K562 (cell line): Measurements from ENCODE around the gene CABS1. TPM values are rescaled to one million over a fixed set of nuclear protein-coding genes. Genes with fewer than 3 reads are reported as not detected.

Source experiments
- ATAC-seq: fragments of 200-7000 bp; cut with Tn5 transposase; 3 replicates; pipeline ENCODE4 v1.9.1; 2020; ENCODE audit warnings: moderate library complexity
- BruUV-seq: library from RNA; stranded (reverse); fragments of 400-500 nt; replicated peaks from 2 replicates; lab custom pipeline; 2021; lab: Mats Ljungman, UMichigan
- CTCF ChIA-PET: fragments of 300-600 bp; formaldehyde crosslinking; extraction: SDS; loops from one replicate; lab custom pipeline; 2021; ENCODE audit warnings: low intra/inter-chr PET ratio; lab: Yijun Ruan, JAX
- POLR2A ChIA-PET: fragments of 300-600, 350-650 bp; sonication (Branson Sonifier 250); formaldehyde crosslinking; extraction: SDS; loops from one replicate; lab custom pipeline; 2021; ENCODE audit warnings: antibody characterized with exemption, inconsistent platforms; lab: Yijun Ruan, JAX
- DNase-seq, 4 experiments: peaks; one replicate each; pipeline versions ENCODE4 v3.0.0 to v3.0.0-alpha.2; 2011 to 2018; ENCODE audit warnings: low spot score in 3 of 4, mixed read lengths in 3 of 4; ENCODE audit errors: extremely low read depth in 1 of 4
- FAIRE-seq: peaks from 2 replicates; lab custom pipeline; 2011; peaks lifted over from hg19 to GRCh38; lab: Jason Lieb, UNC
- H2AFZ ChIP-seq: 2 replicates; pipeline ENCODE4 v1.6.0; 2011; ENCODE audit warnings: low read depth, low read length, control low read depth, inconsistent platforms
- H3K27ac ChIP-seq: fragments of 200-600 bp; 3 replicates; pipeline ENCODE4 v1.8.0; 2011; ENCODE audit warnings: low read depth, mild to moderate bottlenecking, control low read depth, inconsistent platforms, low read length, moderate library complexity, mixed read lengths; ENCODE audit errors: extremely low read depth
- H3K27me3 ChIP-seq, 2 experiments: fragments of 300-600 bp in 1 of 2; 2 replicates in 1 of 2; 3 replicates in 1 of 2; pipeline versions ENCODE4 v1.6.0 to v1.8.0; 2011; ENCODE audit warnings: inconsistent platforms in 2 of 2, low read length in 2 of 2, mild to moderate bottlenecking in 1 of 2, mixed read lengths in 1 of 2, moderate library complexity in 1 of 2; ENCODE audit not compliant: control insufficient read depth in 2 of 2, insufficient read depth in 2 of 2
- H3K36me3 ChIP-seq: fragments of 300-600 bp; 3 replicates; pipeline ENCODE4 v1.8.0; 2011; ENCODE audit warnings: mild to moderate bottlenecking, low read length, inconsistent platforms; ENCODE audit not compliant: control insufficient read depth, insufficient read depth
- H3K4me1 ChIP-seq, 2 experiments: fragments of 200-600 bp in 1 of 2; replicated peaks in 1 of 2; 2 replicates in 1 of 2; 3 replicates in 1 of 2; pipeline versions ENCODE4 v1.5.1 to v1.8.0; 2011; ENCODE audit warnings: inconsistent platforms in 2 of 2, low read length in 2 of 2, mild to moderate bottlenecking in 1 of 2, mixed read lengths in 1 of 2, moderate library complexity in 1 of 2; ENCODE audit not compliant: control insufficient read depth in 2 of 2, insufficient read depth in 2 of 2
- H3K4me2 ChIP-seq: 2 replicates; pipeline ENCODE4 v1.6.1; 2011; ENCODE audit warnings: low read length, control low read depth, inconsistent platforms, mixed read lengths; ENCODE audit not compliant: insufficient read depth
- H3K4me3 ChIP-seq: fragments of 200-600 bp; sonication (generic), shearing (Covaris generic); 2 replicates; pipeline ENCODE4 v1.5.1; 2016; ENCODE audit warnings: control low read depth, inconsistent platforms
- H3K79me2 ChIP-seq: fragments of 200-600 bp; 3 replicates; pipeline ENCODE4 v1.8.0; 2011; ENCODE audit warnings: low read length, inconsistent platforms; ENCODE audit not compliant: control insufficient read depth, insufficient read depth
- H3K9ac ChIP-seq, 2 experiments: 2 replicates each; pipeline versions ENCODE4 v1.6.0 to v1.6.1; 2011; ENCODE audit warnings: low read depth in 2 of 2, low read length in 2 of 2, control low read depth in 1 of 2, inconsistent platforms in 1 of 2, mild to moderate bottlenecking in 1 of 2, mixed read lengths in 1 of 2; ENCODE audit not compliant: insufficient read depth in 1 of 2
- H3K9me1 ChIP-seq: one replicate; pipeline ENCODE4 v1.6.0; 2011; ENCODE audit warnings: inconsistent platforms, mild to moderate bottlenecking, low read length, moderate library complexity; ENCODE audit not compliant: control insufficient read depth, insufficient read depth
- H3K9me3 ChIP-seq: replicated peaks from 2 replicates; pipeline ENCODE4 v1.5.1; 2011; ENCODE audit warnings: low read depth, low read length, inconsistent platforms; ENCODE audit not compliant: control insufficient read depth, insufficient read depth
- H4K20me1 ChIP-seq: replicated peaks from 2 replicates; pipeline ENCODE4 v1.6.1; 2011; ENCODE audit warnings: low read length, inconsistent platforms, mixed read lengths; ENCODE audit not compliant: control insufficient read depth, insufficient read depth
- ASH1L ChIP-seq: fragments of 450-650 bp; IDR thresholded peaks from 2 replicates; pipeline ENCODE4 v1.6.1; 2018; ENCODE audit warnings: borderline replicate concordance, mild to moderate bottlenecking, low read depth; ENCODE audit not compliant: partially characterized antibody
- DACH1 ChIP-seq: fragments of 450-650 bp; IDR thresholded peaks from 2 replicates; pipeline ENCODE4 v1.6.1; 2018; ENCODE audit not compliant: partially characterized antibody
- JUNB ChIP-seq: fragments of 450-650 bp; formaldehyde crosslinking; conservative IDR thresholded peaks from 2 replicates; pipeline ENCODE4 v1.4.0; 2020; ENCODE audit warnings: mild to moderate bottlenecking
- MYNN ChIP-seq, 2 experiments: sonication (generic); formaldehyde crosslinking in 1 of 2; IDR thresholded peaks; 2 replicates each; pipeline versions ENCODE4 v1.5.0 to v1.6.1; 2016 to 2020; ENCODE audit warnings: antibody characterized with exemption in 1 of 2, missing genetic modification reagents in 1 of 2
- NFATC3 ChIP-seq: fragments of 450-650 bp; IDR thresholded peaks from 2 replicates; pipeline ENCODE4 v1.6.1; 2017; ENCODE audit warnings: mild to moderate bottlenecking
- SMARCC2 ChIP-seq: fragments of 450-650 bp; IDR thresholded peaks from 2 replicates; pipeline ENCODE4 v1.6.1; 2017; ENCODE audit warnings: antibody characterized with exemption, moderate library complexity, mild to moderate bottlenecking, low read depth
- ZBTB8A ChIP-seq: fragments of 450-650 bp; IDR thresholded peaks from 2 replicates; pipeline ENCODE4 v1.6.1; 2018; ENCODE audit warnings: mild to moderate bottlenecking, moderate library complexity; ENCODE audit not compliant: partially characterized antibody
- ZFP30 ChIP-seq: fragments of 250-450 bp; sonication (Bioruptor Pico); IDR thresholded peaks from 2 replicates; pipeline ENCODE4 v1.8.0; 2022; ENCODE audit warnings: moderate library complexity, mild to moderate bottlenecking, inconsistent platforms, borderline replicate concordance
- ZKSCAN1 ChIP-seq: fragments of 150-350 bp; IDR thresholded peaks from 2 replicates; pipeline ENCODE4 v1.6.1; 2016; ENCODE audit warnings: low read depth, low read length
- ZNF253 ChIP-seq: fragments of 250-450 bp; sonication (Bioruptor Pico); conservative IDR thresholded peaks from 2 replicates; pipeline ENCODE4 v1.6.1; 2021; ENCODE audit warnings: mild to moderate bottlenecking
- ZNF561 ChIP-seq: fragments of 450-650 bp; formaldehyde crosslinking; conservative IDR thresholded peaks from 2 replicates; pipeline ENCODE4 v1.4.0; 2020; ENCODE audit warnings: mild to moderate bottlenecking, moderate library complexity
- ZNF707 ChIP-seq: fragments of 250-450 bp; sonication (Bioruptor Pico); conservative IDR thresholded peaks from 2 replicates; pipeline ENCODE4 v1.8.0; 2022; ENCODE audit warnings: inconsistent platforms, mild to moderate bottlenecking, moderate library complexity
- WGBS: fragments of 100-300 bp; shearing (Covaris generic); methylation state at CpG from one replicate; pipeline ENCODE4 v1.1.6; 2016; ENCODE audit warnings: low coverage, mixed read lengths; ENCODE audit not compliant: insufficient coverage; ENCODE audit errors: missing lambda C conversion rate; 5-methylcytosine and 5-hydroxymethylcytosine counted together
- in situ Hi-C: fragments of 300-500 bp; cut with MboI; formaldehyde crosslinking; loops from 4 replicates; pipeline ENCODE4 v1.15.0; 2018; ENCODE audit warnings: inconsistent platforms, mixed read lengths
- intact Hi-C: fragments of 100-400 bp; cut with micrococcal nuclease; formaldehyde crosslinking; loops from 2 replicates; pipeline ENCODE4 v1.14.2; 2022
- polyA plus RNA-seq, 8 experiments: library from polyadenylated mRNA; depleted of rRNA in 4 of 8; stranded (reverse) in 5 of 8; unstranded in 3 of 8; fragments of >200 nt; fragmentation: Nextera tagmentation in 2 of 8; fragmentation: Illumina TruSeq in 1 of 8; extraction: Ambion mirVana in 2 of 8; extraction: Trizol in 1 of 8; gene quantifications; 2 replicates each; pipeline versions ENCODE4 v1.2.1 to v1.2.3, GENCODE V29; 2011 to 2014; ENCODE audit warnings: inconsistent platforms in 1 of 8, missing spikeins in 1 of 8
- total RNA-seq, 7 experiments: library from RNA; depleted of rRNA in 6 of 7; stranded (reverse); fragments of >200 nt in 6 of 7; fragmentation: Illumina TruSeq in 2 of 7; extraction: Trizol in 2 of 7; gene quantifications; 2 replicates each; pipeline versions ENCODE4 v1.2.1 to v1.2.3, GENCODE V29; 2011 to 2021; ENCODE audit warnings: low replicate concordance in 1 of 7
- TF ChIP-seq, protein P1 (sequence below): fragments of 450-650 bp; IDR thresholded peaks from 2 replicates; pipeline ENCODE4 v1.6.1; 2016; ENCODE audit warnings: mild to moderate bottlenecking
- TF ChIP-seq, protein P2 (sequence below): sonication (generic); formaldehyde crosslinking; IDR thresholded peaks from 2 replicates; pipeline ENCODE4 v1.8.1; 2023; ENCODE audit warnings: mild to moderate bottlenecking, missing genetic modification reagents
- TF ChIP-seq, protein P3 (sequence below): fragments of 450-650 bp; IDR thresholded peaks from 2 replicates; pipeline ENCODE4 v1.6.1; 2017; ENCODE audit warnings: mild to moderate bottlenecking, moderate library complexity
- TF ChIP-seq, protein P4 (sequence below): sonication (generic); formaldehyde crosslinking; IDR thresholded peaks from 2 replicates; pipeline ENCODE4 v1.9.0; 2022; ENCODE audit warnings: mild to moderate bottlenecking, missing genetic modification reagents
- TF ChIP-seq, protein P5 (sequence below): fragments of 450-650 bp; IDR thresholded peaks from 2 replicates; pipeline ENCODE4 v1.6.1; 2016; ENCODE audit warnings: missing biosample characterization, missing genetic modification characterization

Gene CABS1
- total and polyA plus RNA-seq, 9 of the 15 experiments (the other 6 are each of a cell fraction or from before 2014, with no cell fraction given), result not detected

GRCh38 chr4:70298051-70298450 is 36.7 kb upstream of the CABS1 start:
- no peak for FAIRE-seq
- H3K36me3 ChIP-seq, result no peaks in the 10 kb centered on the region
- H3K4me1 ChIP-seq, result no peaks in the 10 kb centered on the region
- no peak overlapping the region for H3K9ac ChIP-seq
- no peak for DNase-seq
- no peaks in the 10 kb centered on the region; the same call in 1 of the 2 replicates for H3K9me3 ChIP-seq
- no peak overlapping the region for H3K4me3 ChIP-seq
- no peaks in the 10 kb centered on the region for H3K27me3 ChIP-seq
- CTCF ChIA-PET, result no interaction called here
- no peak overlapping the region for H2AFZ ChIP-seq
- H4K20me1 ChIP-seq, result no peaks in the 10 kb centered on the region
- ATAC-seq, result no peak
- BruUV-seq, result no TSS peak
- intact Hi-C loops (no loop called here), in situ Hi-C loops (no loop called here)
- WGBS, result 11% methylated on average over 1 of the region's 1 CpG
- no peak overlapping the region for H3K27ac ChIP-seq
- no peaks in the 10 kb centered on the region for H3K9me1 ChIP-seq
- H3K4me2 ChIP-seq, result no peak overlapping the region
- no peaks in the 10 kb centered on the region for H3K79me2 ChIP-seq
- POLR2A ChIA-PET, result no interaction called here
- TF ChIP-seq ZBTB8A (no peak), ZNF707 (CRISPR knock-in tag) (no peak), ZNF561 (CRISPR knock-in tag) (no peak), JUNB (CRISPR knock-in tag) (no peak), SMARCC2 (no peak), MYNN (IDR thresholded peaks at IDR 0.05) (no peak), MYNN (CRISPR knock-in tag; IDR thresholded peaks at IDR 0.05) (no peak), DACH1 (no peak), ZKSCAN1 (no peak), ZNF253 (no peak), ASH1L (no peak), NFATC3 (no peak), ZFP30 (CRISPR knock-in tag) (no peak)
- TF ChIP-seq, protein P1, sequence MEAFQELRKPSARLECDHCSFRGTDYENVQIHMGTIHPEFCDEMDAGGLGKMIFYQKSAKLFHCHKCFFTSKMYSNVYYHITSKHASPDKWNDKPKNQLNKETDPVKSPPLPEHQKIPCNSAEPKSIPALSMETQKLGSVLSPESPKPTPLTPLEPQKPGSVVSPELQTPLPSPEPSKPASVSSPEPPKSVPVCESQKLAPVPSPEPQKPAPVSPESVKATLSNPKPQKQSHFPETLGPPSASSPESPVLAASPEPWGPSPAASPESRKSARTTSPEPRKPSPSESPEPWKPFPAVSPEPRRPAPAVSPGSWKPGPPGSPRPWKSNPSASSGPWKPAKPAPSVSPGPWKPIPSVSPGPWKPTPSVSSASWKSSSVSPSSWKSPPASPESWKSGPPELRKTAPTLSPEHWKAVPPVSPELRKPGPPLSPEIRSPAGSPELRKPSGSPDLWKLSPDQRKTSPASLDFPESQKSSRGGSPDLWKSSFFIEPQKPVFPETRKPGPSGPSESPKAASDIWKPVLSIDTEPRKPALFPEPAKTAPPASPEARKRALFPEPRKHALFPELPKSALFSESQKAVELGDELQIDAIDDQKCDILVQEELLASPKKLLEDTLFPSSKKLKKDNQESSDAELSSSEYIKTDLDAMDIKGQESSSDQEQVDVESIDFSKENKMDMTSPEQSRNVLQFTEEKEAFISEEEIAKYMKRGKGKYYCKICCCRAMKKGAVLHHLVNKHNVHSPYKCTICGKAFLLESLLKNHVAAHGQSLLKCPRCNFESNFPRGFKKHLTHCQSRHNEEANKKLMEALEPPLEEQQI, result no peak
- TF ChIP-seq, protein P2, sequence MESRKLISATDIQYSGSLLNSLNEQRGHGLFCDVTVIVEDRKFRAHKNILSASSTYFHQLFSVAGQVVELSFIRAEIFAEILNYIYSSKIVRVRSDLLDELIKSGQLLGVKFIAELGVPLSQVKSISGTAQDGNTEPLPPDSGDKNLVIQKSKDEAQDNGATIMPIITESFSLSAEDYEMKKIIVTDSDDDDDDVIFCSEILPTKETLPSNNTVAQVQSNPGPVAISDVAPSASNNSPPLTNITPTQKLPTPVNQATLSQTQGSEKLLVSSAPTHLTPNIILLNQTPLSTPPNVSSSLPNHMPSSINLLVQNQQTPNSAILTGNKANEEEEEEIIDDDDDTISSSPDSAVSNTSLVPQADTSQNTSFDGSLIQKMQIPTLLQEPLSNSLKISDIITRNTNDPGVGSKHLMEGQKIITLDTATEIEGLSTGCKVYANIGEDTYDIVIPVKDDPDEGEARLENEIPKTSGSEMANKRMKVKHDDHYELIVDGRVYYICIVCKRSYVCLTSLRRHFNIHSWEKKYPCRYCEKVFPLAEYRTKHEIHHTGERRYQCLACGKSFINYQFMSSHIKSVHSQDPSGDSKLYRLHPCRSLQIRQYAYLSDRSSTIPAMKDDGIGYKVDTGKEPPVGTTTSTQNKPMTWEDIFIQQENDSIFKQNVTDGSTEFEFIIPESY (CRISPR knock-in tag), result no peak
- TF ChIP-seq, protein P3, sequence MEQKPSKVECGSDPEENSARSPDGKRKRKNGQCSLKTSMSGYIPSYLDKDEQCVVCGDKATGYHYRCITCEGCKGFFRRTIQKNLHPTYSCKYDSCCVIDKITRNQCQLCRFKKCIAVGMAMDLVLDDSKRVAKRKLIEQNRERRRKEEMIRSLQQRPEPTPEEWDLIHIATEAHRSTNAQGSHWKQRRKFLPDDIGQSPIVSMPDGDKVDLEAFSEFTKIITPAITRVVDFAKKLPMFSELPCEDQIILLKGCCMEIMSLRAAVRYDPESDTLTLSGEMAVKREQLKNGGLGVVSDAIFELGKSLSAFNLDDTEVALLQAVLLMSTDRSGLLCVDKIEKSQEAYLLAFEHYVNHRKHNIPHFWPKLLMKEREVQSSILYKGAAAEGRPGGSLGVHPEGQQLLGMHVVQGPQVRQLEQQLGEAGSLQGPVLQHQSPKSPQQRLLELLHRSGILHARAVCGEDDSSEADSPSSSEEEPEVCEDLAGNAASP, result no peak
- TF ChIP-seq, protein P4, sequence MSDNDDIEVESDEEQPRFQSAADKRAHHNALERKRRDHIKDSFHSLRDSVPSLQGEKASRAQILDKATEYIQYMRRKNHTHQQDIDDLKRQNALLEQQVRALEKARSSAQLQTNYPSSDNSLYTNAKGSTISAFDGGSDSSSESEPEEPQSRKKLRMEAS (CRISPR knock-in tag), result no peak
- TF ChIP-seq, protein P5, sequence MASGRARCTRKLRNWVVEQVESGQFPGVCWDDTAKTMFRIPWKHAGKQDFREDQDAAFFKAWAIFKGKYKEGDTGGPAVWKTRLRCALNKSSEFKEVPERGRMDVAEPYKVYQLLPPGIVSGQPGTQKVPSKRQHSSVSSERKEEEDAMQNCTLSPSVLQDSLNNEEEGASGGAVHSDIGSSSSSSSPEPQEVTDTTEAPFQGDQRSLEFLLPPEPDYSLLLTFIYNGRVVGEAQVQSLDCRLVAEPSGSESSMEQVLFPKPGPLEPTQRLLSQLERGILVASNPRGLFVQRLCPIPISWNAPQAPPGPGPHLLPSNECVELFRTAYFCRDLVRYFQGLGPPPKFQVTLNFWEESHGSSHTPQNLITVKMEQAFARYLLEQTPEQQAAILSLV (tag), result no peak
